Hepatic stellate cell (primary cell): Measurements from ENCODE around the gene OLR1.
"Not testable (repeated sequence)": the region's sequence is repeated elsewhere in the genome, so short reads cannot be mapped to it uniquely, and the experiment has no call there.

ENCODE experiments used
- DNase-seq: peaks from one replicate; pipeline ENCODE4 v3.0.0; 2011; ENCODE audit warnings: low spot score

The OLR1 gene

DNA sequence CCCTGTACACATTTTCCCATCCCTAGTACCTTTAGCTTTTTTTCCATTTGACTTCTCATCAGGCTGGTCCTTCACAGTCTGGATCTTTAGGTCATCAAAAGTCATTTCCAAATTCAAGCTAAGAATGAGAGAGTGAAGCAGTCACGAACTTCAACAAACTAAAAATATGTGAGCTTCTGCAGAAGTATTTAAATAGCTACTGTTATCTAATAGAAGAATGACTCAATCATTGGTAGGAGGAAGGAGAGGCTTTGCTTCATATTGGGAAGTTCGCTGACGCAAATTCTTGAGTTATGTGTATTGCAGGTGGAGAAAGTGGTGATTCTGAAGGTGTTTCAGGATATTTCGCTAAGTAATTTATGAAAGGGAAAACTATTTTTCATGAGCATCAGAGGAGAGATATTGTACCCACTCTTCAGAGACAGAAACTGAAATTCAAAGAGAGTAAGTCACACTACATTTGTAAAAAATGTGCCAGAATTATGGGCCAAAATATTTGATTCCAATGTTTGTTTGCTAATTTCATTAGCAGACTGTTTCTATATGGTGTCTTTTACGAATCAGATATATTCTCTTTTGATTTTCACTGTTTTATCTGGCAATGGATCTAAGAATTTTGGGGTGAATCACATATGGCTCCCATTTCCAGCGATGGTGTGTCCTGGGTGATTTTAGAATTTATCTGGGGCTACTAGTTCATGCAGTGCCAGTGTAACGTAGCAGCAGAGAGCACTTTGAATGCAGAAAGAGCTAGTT lies at the start of gene OLR1:
OLR1 (minus strand) TSS at position 160 of the 756 bp plus-strand sequence; CDS start at position 105, 55 bp downstream.
- peak; percentile 31 for DNase-seq

DNA sequence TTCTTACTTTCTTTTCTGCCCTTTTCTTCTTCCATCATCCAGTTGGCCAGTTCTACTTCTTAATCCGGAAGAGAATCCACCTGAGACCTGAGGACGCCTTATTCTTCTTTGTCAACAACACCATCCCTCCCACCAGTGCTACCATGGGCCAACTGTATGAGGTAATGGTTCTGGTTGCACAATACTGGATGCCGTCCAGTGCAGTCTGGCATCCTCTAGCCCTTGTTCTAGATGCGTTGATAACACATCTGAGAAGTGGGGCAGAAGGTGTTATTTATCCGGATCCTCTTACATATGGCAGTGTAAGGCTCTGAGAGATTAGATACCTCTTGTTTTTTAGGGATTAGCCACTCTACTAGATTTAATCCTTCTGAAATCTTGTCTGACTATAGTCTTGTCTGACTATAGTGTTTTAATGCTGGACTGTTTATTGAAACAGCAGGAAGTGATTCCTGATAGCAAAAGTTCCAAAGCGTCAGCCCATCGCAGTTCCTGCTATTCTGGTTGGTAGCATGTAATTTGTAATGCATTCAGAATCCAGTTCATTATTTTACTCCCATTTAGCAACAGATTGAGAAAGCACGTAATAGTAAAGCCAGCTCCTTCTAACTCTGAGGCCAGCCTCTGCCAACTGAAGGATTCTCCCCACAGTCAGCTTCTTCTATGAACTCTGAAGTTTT lies 48.6 kb upstream of the OLR1 start:
- DNase-seq: no peak

DNA sequence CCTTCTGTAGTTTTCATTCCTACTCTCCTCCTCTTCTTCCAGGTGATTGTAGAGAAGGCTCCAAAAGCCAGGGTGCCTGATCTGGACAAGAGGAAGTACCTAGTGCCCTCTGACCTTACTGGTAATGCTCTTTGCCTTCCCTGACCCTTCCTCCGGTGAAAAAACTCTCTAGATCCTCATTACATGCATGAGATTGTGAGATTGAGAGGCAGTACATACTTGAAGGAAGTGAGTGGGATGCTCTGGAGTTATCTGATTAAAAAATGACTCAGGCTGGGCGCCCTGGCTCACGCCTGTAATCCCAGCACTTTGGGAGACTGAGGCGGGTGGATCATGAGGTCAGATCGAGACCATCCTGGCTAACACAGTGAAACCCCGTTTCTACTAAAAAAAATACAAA lies 46.1 kb upstream of the OLR1 start:
- no peak for DNase-seq

DNA sequence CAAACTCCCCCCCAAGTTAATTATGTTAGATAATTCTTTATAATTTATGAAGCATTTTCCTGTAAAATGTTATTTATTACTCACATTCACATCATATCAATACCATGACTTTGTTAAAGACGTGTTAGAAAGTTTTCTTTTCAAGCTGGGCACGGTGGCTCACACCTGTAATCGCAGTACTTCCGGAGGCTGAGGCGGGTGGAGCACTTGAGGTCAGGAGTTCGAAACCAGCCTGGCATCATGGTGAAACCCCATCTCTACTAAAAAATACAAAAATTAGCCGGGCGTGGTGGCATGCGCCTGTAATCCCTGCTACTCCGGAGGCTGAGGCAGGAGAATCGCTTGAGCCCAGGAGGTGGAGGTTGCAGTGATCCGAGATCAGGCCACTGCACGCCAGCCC lies 44.0 kb upstream of the OLR1 start:
- DNase-seq: not testable (repeated sequence)

DNA sequence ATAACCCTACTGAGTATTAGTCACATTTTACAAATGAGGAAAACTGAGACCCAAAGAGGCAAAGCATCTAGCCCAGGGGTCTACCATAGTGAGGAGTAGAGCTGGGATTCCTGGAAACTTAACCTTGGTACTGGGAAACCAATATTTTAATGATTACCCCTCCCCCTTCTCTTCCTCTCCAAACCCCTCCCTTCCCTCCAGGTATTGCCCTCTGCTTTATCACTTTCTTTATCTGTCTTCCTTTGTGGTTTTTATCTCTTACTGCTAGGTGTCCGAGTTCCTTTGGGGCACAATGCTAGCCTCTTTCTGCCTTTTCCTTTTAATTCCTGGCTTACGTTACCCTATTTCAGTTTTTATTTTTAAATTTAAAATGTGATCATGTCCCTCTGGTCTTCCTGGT lies 43.5 kb upstream of the OLR1 start:
- no peak for DNase-seq

DNA sequence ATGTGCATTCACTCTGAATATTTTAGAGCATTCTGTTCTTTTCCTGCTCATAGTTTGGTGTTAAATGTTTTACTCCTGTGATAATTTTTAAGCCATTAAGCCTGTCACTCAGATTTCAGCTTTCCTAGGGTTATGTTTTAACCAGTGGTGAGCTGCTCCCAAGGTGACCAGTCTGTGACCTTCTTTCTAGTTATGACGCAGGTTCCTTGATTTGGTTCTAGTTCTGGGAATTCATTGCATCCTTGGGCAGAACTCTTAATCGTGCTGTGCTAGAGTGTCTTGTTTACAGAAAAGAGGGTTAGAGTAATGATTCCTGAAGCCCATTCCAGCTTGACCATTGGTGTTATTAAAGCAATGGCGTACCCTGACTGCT lies 42.9 kb upstream of the OLR1 start:
- no peak for DNase-seq

DNA sequence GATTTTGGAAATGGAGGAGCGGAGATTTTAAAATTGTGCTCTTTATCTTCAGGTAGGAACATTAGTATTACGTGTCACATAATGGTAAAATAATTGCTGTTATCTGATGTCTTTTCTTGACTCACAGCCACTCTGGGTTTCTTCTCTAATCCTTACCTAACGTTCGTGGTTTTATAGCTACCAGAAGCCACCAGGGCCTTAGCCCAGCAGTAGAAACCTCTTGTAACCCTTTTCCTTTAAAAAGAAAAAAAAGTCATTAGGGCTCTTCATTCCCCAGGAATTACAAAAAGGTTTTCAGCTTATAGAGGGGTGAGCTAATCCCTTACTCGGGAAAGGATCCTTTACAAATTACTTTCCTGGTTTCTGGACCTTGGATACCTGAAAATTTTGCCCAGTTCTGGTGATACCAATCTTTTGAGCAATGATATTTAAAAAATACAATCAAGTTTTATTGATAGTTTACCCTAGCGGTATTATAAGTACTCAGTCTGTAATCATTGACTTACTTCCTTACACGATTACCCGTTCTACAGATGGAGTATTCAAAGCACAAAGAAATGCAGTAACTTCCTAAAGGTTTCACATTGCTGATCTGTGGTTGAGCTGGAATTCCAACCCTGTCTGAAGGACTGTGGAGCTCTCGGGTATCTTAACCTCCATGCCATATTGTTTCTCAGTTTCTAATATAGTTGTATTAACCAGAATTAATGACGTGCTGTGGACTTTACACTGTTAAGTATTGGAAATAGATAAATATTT lies 42.4 kb upstream of the OLR1 start:
- DNase-seq: peak; percentile 48

DNA sequence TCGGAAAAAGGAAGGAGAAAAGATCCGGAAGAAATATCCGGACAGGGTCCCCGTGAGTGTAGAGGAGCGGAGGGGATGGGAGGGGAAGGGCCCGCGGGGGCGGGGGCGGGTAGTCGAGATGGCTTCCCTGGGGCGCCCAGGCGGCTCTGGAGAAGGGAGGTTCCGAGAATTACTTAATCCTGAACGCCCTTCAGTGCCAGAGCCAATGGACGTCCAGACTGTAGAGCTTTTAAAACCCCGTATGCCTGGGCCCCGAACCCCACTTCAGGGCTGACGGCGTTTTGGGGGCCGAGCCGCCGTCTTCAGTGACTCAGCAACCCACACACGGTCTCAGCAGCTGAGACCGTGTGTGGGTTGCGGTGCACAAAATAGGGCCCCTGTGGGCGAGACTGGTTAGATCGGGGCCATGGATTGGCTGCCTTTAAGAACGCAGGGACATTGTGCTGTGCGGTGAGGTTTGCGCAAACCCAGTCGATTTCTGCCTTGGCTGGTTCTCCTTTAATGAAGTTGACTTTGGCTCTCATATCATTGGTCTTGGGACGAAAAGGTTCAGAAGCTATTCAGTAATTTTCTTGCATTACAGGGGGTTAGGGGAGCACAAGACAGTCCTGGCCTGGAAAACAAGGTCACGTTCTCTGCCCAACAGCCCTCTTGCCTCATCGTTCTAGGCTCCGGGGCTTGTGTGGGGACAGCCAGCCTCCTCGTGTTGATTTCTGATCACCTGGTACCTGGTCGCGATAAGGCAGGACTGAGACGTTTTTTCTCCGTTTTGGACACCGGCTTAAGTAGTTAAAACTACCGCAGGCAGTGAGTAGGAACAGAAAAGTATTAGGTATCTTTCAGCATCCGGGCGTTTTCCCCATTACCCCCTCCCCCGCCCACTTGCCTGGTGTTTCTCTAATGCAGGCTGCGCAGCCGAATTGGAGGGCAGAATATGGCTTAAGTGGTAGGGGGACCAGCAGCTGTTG lies 41.5 kb upstream of the OLR1 start:
- peak; percentile 81 for DNase-seq

DNA sequence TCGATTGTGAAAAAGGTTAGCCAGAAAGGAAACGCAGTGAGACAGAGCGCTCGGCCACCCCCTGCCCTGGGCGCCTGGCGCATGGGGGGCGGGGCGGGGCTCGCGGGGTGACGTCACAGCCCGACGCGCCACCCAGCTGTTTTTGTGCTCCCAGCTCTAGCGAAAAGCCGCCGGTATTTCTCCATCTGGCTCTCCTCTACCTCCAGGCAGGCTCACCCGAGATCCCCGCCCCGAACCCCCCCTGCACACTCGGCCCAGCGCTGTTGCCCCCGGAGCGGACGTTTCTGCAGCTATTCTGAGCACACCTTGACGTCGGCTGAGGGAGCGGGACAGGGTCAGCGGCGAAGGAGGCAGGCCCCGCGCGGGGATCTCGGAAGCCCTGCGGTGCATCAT lies 40.8 kb upstream of the OLR1 start, which contains the start of gene GABARAPL1:
GABARAPL1 (plus strand) TSS at position 139 of the 393 bp plus-strand sequence; CDS start at position 392, 253 bp downstream.
- peak; percentile 82 for DNase-seq

DNA sequence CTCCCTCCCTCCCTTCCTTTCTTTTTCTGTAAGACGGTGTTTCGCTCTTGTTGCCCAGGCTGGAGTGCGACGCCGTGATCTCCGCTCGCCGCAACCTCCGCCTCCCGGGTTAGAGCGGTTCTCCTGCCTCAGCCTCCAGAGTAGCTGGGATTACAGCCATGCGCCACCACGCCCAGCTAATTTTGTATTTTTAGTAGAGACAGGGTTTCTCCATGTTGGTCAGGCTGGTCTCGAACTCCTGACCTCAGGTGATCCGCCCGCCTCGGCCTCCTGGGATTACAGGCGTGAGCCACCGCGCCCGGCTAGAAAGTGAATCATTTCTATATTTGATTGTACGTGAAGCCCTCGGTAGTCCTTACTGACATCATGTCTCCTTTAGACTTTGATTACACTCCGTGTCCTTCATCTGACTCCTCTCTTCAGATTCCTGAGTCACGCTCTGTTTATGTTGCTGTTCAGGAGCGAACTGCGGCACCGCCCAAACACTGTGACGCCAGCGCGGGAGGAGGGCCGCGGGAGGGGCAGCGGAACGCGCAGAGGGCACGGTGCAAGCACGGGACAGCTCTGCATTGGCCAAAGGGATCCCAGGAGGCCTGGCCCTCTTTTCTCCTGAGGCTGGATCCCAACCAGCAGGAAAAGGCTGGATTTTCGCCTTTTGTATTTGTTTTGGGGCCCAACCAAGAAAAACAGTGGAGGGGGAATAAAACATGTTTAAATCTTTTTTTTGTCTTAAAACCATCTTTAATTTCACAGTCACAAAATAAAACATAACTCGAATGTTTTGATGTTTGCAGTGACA lies 40.2 kb upstream of the OLR1 start:
- peak; percentile 96 for DNase-seq

DNA sequence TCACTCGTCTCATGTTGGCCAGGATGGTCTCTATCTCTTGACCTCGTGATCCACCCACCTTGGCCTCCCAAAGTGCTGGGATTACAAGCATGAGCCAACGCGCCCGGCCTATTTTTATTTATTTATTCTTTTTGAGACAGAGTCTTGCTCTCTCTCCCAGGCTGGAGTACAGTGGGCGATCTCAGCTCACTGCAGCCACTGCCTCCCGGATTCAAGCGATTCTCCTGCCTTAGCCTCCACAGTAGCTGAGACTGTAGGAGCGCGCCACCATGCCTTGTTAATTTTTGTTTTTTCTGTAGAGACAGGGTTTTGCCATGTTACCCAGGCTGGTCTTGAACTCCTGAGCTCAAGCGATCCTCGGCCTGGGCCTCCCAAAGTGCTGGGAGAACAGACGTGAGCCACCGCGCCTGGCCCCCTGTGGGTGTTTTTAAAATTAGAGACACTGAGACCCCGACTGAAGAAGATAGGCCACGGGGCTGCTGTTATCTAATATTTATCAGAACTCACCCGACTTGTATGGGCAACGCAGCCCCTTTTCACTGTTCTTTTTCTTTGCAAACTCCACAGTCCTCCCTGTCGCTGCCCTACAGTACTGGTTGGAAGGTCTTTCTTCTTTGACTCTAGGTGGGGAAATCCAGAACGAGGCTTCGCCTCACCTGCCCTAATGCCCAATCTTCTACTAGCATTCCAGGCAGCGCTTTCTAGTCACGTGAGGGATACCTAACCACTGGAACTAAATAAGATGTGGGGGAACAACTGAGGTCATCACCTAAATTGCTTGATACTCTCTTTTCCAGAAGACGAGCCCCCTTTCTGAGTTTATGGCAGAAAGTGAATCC lies 39.4 kb upstream of the OLR1 start:
- DNase-seq: no peak

DNA sequence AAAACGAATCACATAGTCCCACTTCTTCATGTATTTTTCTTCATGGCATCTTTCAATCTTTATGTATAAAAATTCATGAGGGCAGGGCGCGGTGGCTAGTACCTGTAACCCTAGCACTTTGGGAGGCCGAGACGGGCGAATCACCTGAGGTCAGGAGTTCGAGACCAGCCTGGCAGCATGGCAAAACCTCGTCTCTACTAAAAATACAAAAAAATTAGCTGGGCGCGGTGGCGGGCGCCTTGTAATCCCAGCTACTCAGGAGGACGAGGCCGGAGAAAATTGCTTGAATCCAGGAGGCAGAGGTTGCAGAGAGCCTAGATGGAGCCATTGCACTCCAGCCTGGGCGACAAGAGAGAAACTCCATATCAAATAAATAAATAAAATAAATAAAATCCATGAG lies 38.3 kb upstream of the OLR1 start:
- DNase-seq: no peak

DNA sequence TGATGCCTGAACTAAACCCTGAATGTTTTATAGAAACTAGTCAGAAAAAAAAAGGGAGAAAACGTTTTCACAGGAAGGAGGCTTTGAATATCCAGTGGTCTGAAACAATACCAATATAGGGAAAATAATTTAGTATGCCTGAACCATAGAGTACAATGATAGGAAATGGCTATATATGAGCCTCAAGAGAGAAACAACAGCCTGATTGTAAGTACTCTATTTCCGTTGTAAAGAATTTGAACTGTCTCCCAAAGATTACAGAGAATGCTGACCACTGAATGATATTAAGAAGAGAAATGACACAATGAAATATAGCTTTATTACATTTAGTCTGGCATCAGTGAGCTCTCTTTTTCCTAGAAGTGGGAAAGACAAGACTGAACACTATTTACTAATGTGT lies 35.2 kb upstream of the OLR1 start:
- no peak for DNase-seq

DNA sequence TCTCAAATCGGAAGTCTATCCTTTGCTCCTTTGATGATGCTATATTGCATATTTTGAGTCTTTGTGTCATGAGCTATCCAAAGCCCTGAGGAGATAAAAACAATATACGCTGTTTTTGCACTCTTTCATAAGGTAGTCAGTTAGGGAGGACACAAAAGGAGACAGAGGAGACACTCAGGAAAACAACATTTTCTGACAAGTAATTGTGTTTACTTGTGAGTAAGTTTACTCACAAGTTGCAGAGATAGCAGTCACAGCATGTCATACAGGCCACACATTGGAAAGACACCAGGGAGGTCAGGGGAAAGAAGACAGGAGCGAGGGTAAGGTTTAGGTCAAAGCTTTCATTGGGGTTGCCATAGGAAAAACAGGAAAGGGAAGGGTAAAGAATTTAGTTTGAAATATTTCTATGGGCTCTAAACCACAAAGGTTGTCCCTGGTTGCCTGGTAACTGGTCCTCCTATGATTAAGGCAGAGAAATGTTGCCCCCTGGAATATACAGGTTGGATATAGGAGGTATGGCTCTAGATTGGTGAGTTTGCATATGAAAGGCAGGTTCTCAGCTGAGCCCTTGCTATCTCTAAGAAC lies 33.4 kb upstream of the OLR1 start:
- peak; percentile 64 for DNase-seq

DNA sequence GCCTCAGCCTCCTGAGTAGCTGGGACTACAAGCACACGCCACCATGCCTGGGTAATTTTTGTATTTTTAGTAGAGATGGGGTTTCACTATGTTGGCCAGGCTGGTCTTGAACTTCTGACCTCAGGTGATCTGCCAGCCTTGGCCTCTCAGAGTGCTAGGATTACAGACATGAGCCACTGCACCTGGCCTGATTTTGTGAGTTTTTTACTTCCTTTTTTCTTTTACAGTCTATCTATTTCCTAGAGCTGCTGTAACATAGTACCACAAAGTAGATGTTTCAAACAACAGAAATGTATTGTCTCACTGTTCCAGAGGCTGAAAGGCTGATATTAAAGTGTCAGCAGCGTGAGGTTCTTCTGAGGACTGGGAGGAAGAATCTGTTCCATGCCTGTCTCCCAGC lies 32.6 kb upstream of the OLR1 start:
- DNase-seq: not testable (repeated sequence)

DNA sequence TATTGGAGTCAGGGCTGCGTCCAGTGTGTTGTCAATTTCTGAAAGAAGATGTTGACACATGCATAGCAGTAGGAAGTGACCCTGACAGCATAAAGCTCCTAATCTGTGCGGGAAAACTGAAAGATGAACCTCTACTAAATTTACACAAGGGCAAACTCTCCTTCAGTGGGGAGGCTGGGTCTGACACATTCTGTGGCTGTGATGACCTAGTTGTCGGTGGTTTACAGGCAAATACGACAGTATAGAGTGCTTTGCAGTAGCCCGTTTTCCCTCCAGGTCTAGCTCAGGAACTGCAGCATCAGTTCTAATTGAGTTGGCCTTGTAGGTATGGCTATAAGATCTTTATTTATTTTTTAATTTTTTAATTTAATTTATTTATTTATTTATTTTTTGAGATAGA lies 25.9 kb upstream of the OLR1 start:
- no peak for DNase-seq

DNA sequence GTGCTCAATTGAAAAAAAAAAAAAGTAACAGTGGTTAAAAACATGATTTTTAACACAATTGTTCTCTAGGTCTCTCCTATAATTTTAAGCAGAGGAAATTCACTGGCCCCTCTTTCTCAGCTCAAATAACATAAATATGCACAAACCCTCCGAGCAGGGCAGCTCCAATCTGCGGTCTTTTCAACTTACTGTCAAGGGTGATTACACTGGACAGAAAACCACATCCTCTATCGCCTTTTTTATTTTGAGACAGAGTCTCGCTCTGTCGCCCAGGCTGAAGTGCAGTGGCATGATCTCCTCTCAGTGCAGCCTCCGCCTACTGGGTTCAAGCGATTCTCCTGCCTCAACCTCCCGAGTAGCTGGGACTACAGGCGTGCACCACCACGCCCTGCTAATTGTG lies 24.3 kb upstream of the OLR1 start:
- DNase-seq: no peak

DNA sequence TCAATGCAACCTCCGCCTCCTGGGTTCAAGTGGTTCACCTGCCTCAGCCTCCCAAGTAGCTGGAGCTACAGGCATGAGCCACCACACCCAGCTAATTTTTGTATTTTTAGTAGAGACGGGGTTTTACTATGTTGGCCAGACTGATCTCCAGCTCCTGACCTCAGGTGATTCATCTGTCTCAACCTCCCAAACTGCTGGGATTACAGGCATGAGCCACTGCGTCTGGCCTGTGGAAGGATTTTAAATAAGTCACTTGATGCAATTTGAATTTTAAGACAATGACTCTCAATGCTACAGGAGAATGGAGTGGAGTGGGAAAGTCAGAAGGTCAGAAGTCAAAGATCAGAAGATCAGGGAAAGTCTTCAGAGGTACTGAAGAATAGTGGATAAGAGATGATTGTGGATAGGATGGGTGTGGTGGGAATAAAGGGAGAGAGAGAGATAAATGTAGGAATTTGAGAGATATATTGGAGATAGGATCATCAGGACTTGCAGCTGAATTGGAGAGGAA lies 22.3 kb upstream of the OLR1 start:
- no peak for DNase-seq

DNA sequence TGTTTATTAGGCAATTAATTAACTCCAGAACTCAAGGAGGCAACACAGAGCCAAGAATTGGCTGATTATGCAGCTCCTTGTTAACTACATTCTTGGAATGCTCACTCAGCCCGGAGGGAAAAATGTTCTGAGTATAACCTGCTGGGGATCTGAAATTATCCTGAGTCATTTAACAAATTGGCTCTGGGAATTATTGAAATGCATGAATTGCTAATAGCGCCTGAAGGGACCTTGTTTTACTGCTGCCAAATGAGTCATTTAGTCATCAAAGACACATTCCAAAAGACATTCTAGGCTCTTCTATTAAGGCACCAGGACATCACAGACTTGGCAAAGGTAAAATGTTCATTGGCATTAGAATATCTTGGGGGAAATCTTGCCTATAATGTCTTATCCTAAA lies 19.9 kb upstream of the OLR1 start:
- DNase-seq: peak; percentile 59
